Placental epithelial cell (primary cell): ENCODE results near the gene SARDH. TPM values are rescaled to one million over a fixed set of nuclear protein-coding genes. Genes with fewer than 3 reads are reported as not detected.

Experiments
- total RNA-seq: library from RNA; depleted of rRNA; stranded (reverse); fragments of >200 nt; gene quantifications from 2 replicates; pipeline ENCODE4 v1.2.3, GENCODE V29; 2012

The SARDH gene, protein sequence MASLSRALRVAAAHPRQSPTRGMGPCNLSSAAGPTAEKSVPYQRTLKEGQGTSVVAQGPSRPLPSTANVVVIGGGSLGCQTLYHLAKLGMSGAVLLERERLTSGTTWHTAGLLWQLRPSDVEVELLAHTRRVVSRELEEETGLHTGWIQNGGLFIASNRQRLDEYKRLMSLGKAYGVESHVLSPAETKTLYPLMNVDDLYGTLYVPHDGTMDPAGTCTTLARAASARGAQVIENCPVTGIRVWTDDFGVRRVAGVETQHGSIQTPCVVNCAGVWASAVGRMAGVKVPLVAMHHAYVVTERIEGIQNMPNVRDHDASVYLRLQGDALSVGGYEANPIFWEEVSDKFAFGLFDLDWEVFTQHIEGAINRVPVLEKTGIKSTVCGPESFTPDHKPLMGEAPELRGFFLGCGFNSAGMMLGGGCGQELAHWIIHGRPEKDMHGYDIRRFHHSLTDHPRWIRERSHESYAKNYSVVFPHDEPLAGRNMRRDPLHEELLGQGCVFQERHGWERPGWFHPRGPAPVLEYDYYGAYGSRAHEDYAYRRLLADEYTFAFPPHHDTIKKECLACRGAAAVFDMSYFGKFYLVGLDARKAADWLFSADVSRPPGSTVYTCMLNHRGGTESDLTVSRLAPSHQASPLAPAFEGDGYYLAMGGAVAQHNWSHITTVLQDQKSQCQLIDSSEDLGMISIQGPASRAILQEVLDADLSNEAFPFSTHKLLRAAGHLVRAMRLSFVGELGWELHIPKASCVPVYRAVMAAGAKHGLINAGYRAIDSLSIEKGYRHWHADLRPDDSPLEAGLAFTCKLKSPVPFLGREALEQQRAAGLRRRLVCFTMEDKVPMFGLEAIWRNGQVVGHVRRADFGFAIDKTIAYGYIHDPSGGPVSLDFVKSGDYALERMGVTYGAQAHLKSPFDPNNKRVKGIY
- total RNA-seq = 0.33 and 2.4 TPM in 2 replicates

DNA sequence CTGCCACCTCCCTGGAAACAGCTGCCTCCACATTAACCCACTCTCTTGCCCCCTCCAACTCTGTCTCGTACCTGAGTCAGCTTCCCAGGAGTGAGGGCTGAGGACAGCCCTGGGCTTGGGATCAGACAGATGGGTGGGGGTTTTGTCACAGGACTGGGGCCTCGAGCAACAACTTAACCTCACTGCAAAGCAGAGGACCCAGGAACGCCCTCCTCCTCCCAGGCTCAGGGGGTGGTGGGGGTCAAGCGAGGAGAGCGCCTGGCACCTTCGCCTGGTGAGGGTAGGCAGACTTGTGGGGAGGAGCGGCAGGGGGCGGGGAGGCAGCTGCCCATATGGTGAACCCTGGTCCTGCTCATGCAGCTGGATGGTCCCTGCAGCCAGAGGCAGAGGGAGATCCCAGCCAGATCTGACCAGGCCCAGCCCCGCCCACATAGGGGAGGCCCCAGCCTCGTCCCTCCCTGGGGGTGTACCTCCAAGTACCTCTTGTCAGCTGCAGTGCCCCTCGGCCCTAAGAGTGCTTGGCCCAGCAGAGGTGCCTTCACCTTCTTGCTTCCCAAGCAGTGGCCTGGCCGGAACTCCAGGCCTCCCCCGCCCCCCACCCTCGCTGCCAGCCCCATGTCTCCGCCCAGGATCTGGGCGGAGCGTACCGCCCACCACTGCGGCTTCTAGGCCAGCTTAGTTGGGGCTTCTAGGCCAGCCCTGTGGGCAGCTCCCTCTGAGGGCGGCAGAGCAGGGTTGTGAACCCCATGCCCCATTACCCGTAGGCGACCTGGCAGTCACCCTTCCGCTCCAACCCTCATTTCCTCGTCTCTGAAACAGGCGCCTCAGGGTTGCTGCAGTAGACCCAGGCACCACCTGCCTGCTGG lies at the start of gene SARDH:
SARDH (minus strand) TSS at position 579 of the 866 bp plus-strand sequence. CDS start 4,179 bp downstream, outside the sequence.

GRCh38 chr9:133635533-133636531 lies 102.3 kb downstream of the SARDH start, which contains the start of gene DBH:
Gene DBH (plus strand): TSS chr9:133636363. CDS start chr9:133636372, 9 bp downstream.

Other genes starting within 250 kb of the SARDH start
- not detected in 2 replicates for gene MYMK, start 213.4 kb downstream of the SARDH start, total RNA-seq
- gene ADAMTSL2, start 203.6 kb downstream of the SARDH start, total RNA-seq = not detected in 2 replicates
- not detected in 2 replicates for gene FAM163B, start 129.0 kb downstream of the SARDH start, total RNA-seq
- gene DBH, start 102.0 kb downstream of the SARDH start, total RNA-seq = not detected in 2 replicates